Measurements from ENCODE around the gene CXCR6. TPM values are rescaled to one million over a fixed set of nuclear protein-coding genes. Genes with fewer than 3 reads are reported as not detected.

Gene CXCR6
- total RNA-seq, 2 donors from 2014 or later = 2.0 to 13.1 TPM

- Mint-ChIP-seq H3K4me1 (ENCODE audit: low read depth) (no peaks in the 10 kb centered on the region), H3K36me3 (ENCODE audit: insufficient read depth in 2 of 2) (peaks cover 23 to 50% of the 10 kb centered on the region in 2 donors), H3K27me3 (ENCODE audit: low read depth) (no peaks in the 10 kb centered on the region), H3K4me3 (no peak overlapping the region), H3K27ac (no peak overlapping the region), H3K9me3 (no peaks in the 10 kb centered on the region)
- ATAC-seq (replicated peaks in 1 of 2) = no peak
- no peak for DNase-seq
Measured at GRCh38 chr3:45932112-45932511, 11.2 kb upstream of the CXCR6 start.

GRCh38 chr3:45933591-45933990, 9.7 kb upstream of the CXCR6 start:
- DNase-seq (no peak), ATAC-seq (replicated peaks in 1 of 2) (no peak)
- no peak overlapping the region for H3K4me3 Mint-ChIP-seq
- H3K27ac Mint-ChIP-seq = no peak overlapping the region
- H3K9me3 Mint-ChIP-seq = no peaks in the 10 kb centered on the region
- H3K4me1 Mint-ChIP-seq (ENCODE audit: low read depth) = peaks cover 2% of the 10 kb centered on the region
- peaks cover 21 to 45% of the 10 kb centered on the region in 2 donors for H3K36me3 Mint-ChIP-seq (ENCODE audit: insufficient read depth in 2 of 2)
- H3K27me3 Mint-ChIP-seq (ENCODE audit: low read depth) = no peaks in the 10 kb centered on the region

- H3K4me3 Mint-ChIP-seq = no peak overlapping the region
- ATAC-seq (replicated peaks in 1 of 2) = no peak
- peaks cover 17 to 46% of the 10 kb centered on the region in 2 donors for H3K36me3 Mint-ChIP-seq (ENCODE audit: insufficient read depth in 2 of 2)
Measured at GRCh38 chr3:45936261-45936660, 7.0 kb upstream of the CXCR6 start.

GRCh38 chr3:45937206-45938042, 5.8 kb upstream of the CXCR6 start:
- peaks cover 24% of the 10 kb centered on the region for H3K27me3 Mint-ChIP-seq (ENCODE audit: low read depth)
- no peak for DNase-seq
- H3K27ac Mint-ChIP-seq = no peak overlapping the region
- no peak for ATAC-seq (replicated peaks in 1 of 2)
- peaks cover 16 to 44% of the 10 kb centered on the region in 2 donors for H3K36me3 Mint-ChIP-seq (ENCODE audit: insufficient read depth in 2 of 2)
- H3K4me1 Mint-ChIP-seq (ENCODE audit: low read depth) = peaks cover 33% of the 10 kb centered on the region
- H3K4me3 Mint-ChIP-seq = no peak overlapping the region
- peaks cover 0 to 4% of the 10 kb centered on the region in 2 donors for H3K9me3 Mint-ChIP-seq

More at GRCh38 chr3:45936261-45936660, 7.0 kb upstream of the CXCR6 start:
- no peak overlapping the region for H3K27ac Mint-ChIP-seq
- DNase-seq = no peak
- H3K27me3 Mint-ChIP-seq (ENCODE audit: low read depth) = peaks cover 16% of the 10 kb centered on the region
- H3K9me3 Mint-ChIP-seq = peaks cover 0 to 4% of the 10 kb centered on the region in 2 donors
- H3K4me1 Mint-ChIP-seq (ENCODE audit: low read depth) = peaks cover 26% of the 10 kb centered on the region

GRCh38 chr3:45938043-45938435, 5.2 kb upstream of the CXCR6 start:
- Mint-ChIP-seq H3K27ac (no peak overlapping the region), H3K4me1 (ENCODE audit: low read depth) (peaks cover 39% of the 10 kb centered on the region), H3K9me3 (peaks cover 0 to 4% of the 10 kb centered on the region in 2 donors), H3K27me3 (ENCODE audit: low read depth) (peaks cover 25% of the 10 kb centered on the region), H3K4me3 (no peak overlapping the region), H3K36me3 (ENCODE audit: insufficient read depth in 2 of 2) (peaks cover 18 to 44% of the 10 kb centered on the region in 2 donors)
- DNase-seq = no peak
- ATAC-seq (replicated peaks in 1 of 2) = no peak

- Mint-ChIP-seq H3K4me1 (ENCODE audit: low read depth) (peaks cover 47% of the 10 kb centered on the region), H3K36me3 (ENCODE audit: insufficient read depth in 2 of 2) (peaks cover 20 to 38% of the 10 kb centered on the region in 2 donors), H3K4me3 (no peak overlapping the region)
Measured at GRCh38 chr3:45938864-45939263, 4.4 kb upstream of the CXCR6 start.

GRCh38 chr3:45939341-45939771, 3.9 kb upstream of the CXCR6 start:
- H3K27ac Mint-ChIP-seq = no peak overlapping the region
- peaks cover 0 to 4% of the 10 kb centered on the region in 2 donors for H3K9me3 Mint-ChIP-seq
- ATAC-seq (replicated peaks in 1 of 2) = peak; percentile 17 to 19
- peaks cover 52% of the 10 kb centered on the region for H3K4me1 Mint-ChIP-seq (ENCODE audit: low read depth)
- peaks cover 25% of the 10 kb centered on the region for H3K27me3 Mint-ChIP-seq (ENCODE audit: low read depth)
- peaks cover 19 to 34% of the 10 kb centered on the region in 2 donors for H3K36me3 Mint-ChIP-seq (ENCODE audit: insufficient read depth in 2 of 2)
- DNase-seq = peak in 1 of 2 donors; percentile 25
- H3K4me3 Mint-ChIP-seq = no peak overlapping the region

More at GRCh38 chr3:45938864-45939263, 4.4 kb upstream of the CXCR6 start:
- DNase-seq (peak; percentile 86), ATAC-seq (replicated peaks in 1 of 2) (peak; percentile 45 to 56)
- Mint-ChIP-seq H3K9me3 (peaks cover 0 to 4% of the 10 kb centered on the region in 2 donors), H3K27ac (no peak overlapping the region), H3K27me3 (ENCODE audit: low read depth) (peaks cover 25% of the 10 kb centered on the region)

- H3K4me3 Mint-ChIP-seq = no peak overlapping the region
Measured at GRCh38 chr3:45940004-45940780, 3.1 kb upstream of the CXCR6 start.

GRCh38 chr3:45940781-45941365, 2.4 kb upstream of the CXCR6 start:
- Mint-ChIP-seq H3K27me3 (ENCODE audit: low read depth) (peaks cover 36% of the 10 kb centered on the region), H3K4me1 (ENCODE audit: low read depth) (peaks cover 66% of the 10 kb centered on the region), H3K36me3 (ENCODE audit: insufficient read depth in 2 of 2) (peaks cover 16 to 26% of the 10 kb centered on the region in 2 donors), H3K4me3 (no peak overlapping the region), H3K9me3 (peaks cover 0 to 4% of the 10 kb centered on the region in 2 donors), H3K27ac (no peak overlapping the region)
- no peak for DNase-seq
- ATAC-seq (replicated peaks in 1 of 2) = no peak

More at GRCh38 chr3:45940004-45940780, 3.1 kb upstream of the CXCR6 start:
- peaks cover 0 to 4% of the 10 kb centered on the region in 2 donors for H3K9me3 Mint-ChIP-seq
- no peak for ATAC-seq (replicated peaks in 1 of 2)
- H3K4me1 Mint-ChIP-seq (ENCODE audit: low read depth) = peaks cover 59% of the 10 kb centered on the region
- H3K36me3 Mint-ChIP-seq (ENCODE audit: insufficient read depth in 2 of 2) = peaks cover 16 to 30% of the 10 kb centered on the region in 2 donors
- peaks cover 30% of the 10 kb centered on the region for H3K27me3 Mint-ChIP-seq (ENCODE audit: low read depth)
- H3K27ac Mint-ChIP-seq = no peak overlapping the region
- DNase-seq = no peak

- H3K36me3 Mint-ChIP-seq (ENCODE audit: insufficient read depth in 2 of 2) = peaks cover 27% of the 10 kb centered on the region in 2 donors
- ATAC-seq (replicated peaks in 1 of 2) (no peak), DNase-seq (no peak)
- H3K9me3 Mint-ChIP-seq = peaks cover 0 to 4% of the 10 kb centered on the region in 2 donors
- peak overlapping the region; percentile 63 to 87 for H3K4me3 Mint-ChIP-seq
- peaks cover 36% of the 10 kb centered on the region for H3K27me3 Mint-ChIP-seq (ENCODE audit: low read depth)
- H3K4me1 Mint-ChIP-seq (ENCODE audit: low read depth) = peaks cover 79% of the 10 kb centered on the region
- peak overlapping the region; percentile 98 for H3K27ac Mint-ChIP-seq
Measured at GRCh38 chr3:45942051-45942825, 1.0 kb upstream of the CXCR6 start.

GRCh38 chr3:45944830-45945620, 1.8 kb downstream of the CXCR6 start:
- peak overlapping the region; percentile 49 for H3K27ac Mint-ChIP-seq
- H3K4me1 Mint-ChIP-seq (ENCODE audit: low read depth) = peaks cover 90% of the 10 kb centered on the region
- peak overlapping the region in 1 of 2 donors; percentile 73 for H3K4me3 Mint-ChIP-seq
- peaks cover 0 to 4% of the 10 kb centered on the region in 2 donors for H3K9me3 Mint-ChIP-seq
- no peak for ATAC-seq (replicated peaks in 1 of 2)
- DNase-seq = no peak
- H3K27me3 Mint-ChIP-seq (ENCODE audit: low read depth) = peaks cover 31% of the 10 kb centered on the region
- H3K36me3 Mint-ChIP-seq (ENCODE audit: insufficient read depth in 2 of 2) = peaks cover 41 to 45% of the 10 kb centered on the region in 2 donors
